Stomach (tissue), 9 donors: Measurements from ENCODE around the gene PARK7. TPM values are rescaled to one million over a fixed set of nuclear protein-coding genes. Genes with fewer than 3 reads are reported as not detected.
A peak's percentile ranks its signal among the peaks of the same experiment; 100 is the strongest.
"Not testable (repeated sequence)": the region's sequence is repeated elsewhere in the genome, so short reads cannot be mapped to it uniquely, and the experiment has no call there.

Experiments used
- DNase-seq, 2 donors: peaks; one replicate each; pipeline versions ENCODE4 v3.0.0 to v3.0.0-alpha.2; 2013 to 2019
- H3K27ac ChIP-seq, 5 donors: fragments of 200-600 bp in 4 of 5; sonication (generic) in 4 of 5; one replicate each; pipeline ENCODE4 v1.5.1; 2013 to 2019; ENCODE audit warnings: mild to moderate bottlenecking in 1 of 5, moderate library complexity in 1 of 5
- H3K27me3 ChIP-seq, 3 donors: fragments of 200-600 bp; sonication (generic); one replicate each; pipeline ENCODE4 v1.5.1; 2017 to 2019; ENCODE audit warnings: mixed run types in 1 of 3
- H3K36me3 ChIP-seq, 4 donors: fragments of 200-600 bp; sonication (generic); 1 replicate in 3 of 4; 2 replicates in 1 of 4; pipeline ENCODE4 v1.5.1; 2016 to 2019
- H3K4me1 ChIP-seq, 4 donors: fragments of 200-600 bp; sonication (generic); one replicate each; pipeline ENCODE4 v1.5.1; 2016 to 2019
- H3K4me3 ChIP-seq, 4 donors: fragments of 200-600 bp; sonication (generic) in 3 of 4; one replicate each; pipeline ENCODE4 v1.5.1; 2016 to 2019; ENCODE audit warnings: mild to moderate bottlenecking in 1 of 4
- H3K9me3 ChIP-seq, 4 donors: fragments of 200-600 bp; sonication (generic); one replicate each; pipeline ENCODE4 v1.5.1; 2016 to 2019
- CTCF ChIP-seq, 7 experiments: fragments of 450-650 bp in 4 of 7; fragments of 200-600 bp in 3 of 7; sonication (generic) in 3 of 7; IDR thresholded peaks; one replicate each; pipeline ENCODE4 v1.5.1; 2016 to 2019; ENCODE audit warnings: antibody characterized with exemption in 7 of 7, control low read depth in 2 of 7, mild to moderate bottlenecking in 1 of 7
- EP300 ChIP-seq: sonication (generic); formaldehyde crosslinking; IDR thresholded peaks from one replicate; pipeline ENCODE4 v1.6.1; 2017; ENCODE audit warnings: antibody characterized with exemption
- POLR2A ChIP-seq, 4 donors: fragments of 450-650 bp; IDR thresholded peaks; one replicate each; pipeline ENCODE4 v1.6.1; 2016; ENCODE audit warnings: antibody characterized with exemption in 4 of 4, control low read depth in 2 of 4, mild to moderate bottlenecking in 1 of 4, moderate library complexity in 1 of 4
- POLR2AphosphoS5 ChIP-seq, 3 donors: sonication (generic); formaldehyde crosslinking; IDR thresholded peaks; one replicate each; pipeline ENCODE4 v1.6.1; 2016; ENCODE audit warnings: antibody characterized with exemption in 3 of 3
- WGBS, 5 donors: extraction: QIAGEN DNeasy Blood & Tissue Kit in 3 of 5; methylation state at CpG; one replicate each; pipeline versions ENCODE4 v1.1.5 to v1.1.7; 2013 to 2018; 5-methylcytosine and 5-hydroxymethylcytosine counted together
- intact Hi-C: fragments of 100-400 bp; cut with DNase I; formaldehyde crosslinking; loops from one replicate; pipeline ENCODE4 v1.15.1; 2023; ENCODE audit warnings: low total_unique reads
- polyA plus RNA-seq, 3 donors: library from polyadenylated mRNA; stranded (reverse); fragments of 200-250 nt; gene quantifications; one replicate each; pipeline ENCODE4 v1.2.3, GENCODE V29; 2013
- total RNA-seq, 5 donors: library from RNA; depleted of rRNA; stranded (reverse); fragments of >200 nt; gene quantifications; one replicate each; pipeline versions ENCODE4 v1.1.0 to v1.2.3, GENCODE V29; 2014 to 2016
- donor health status: healthy with polysubstance abuse.
- donor health status: Bipolar disorder and iron deficiency.
- donor health status: healthy.

The PARK7 gene
- total and polyA plus RNA-seq, 8 donors, result 41.4 to 350 (median 142) TPM

- Histone ChIP-seq H3K9me3 (no peaks in the 10 kb centered on the region), H3K4me3 (peak overlapping the region in 3 of 4 donors; percentile 74 to 87 (median 75)), H3K36me3 (peaks cover 25 to 50% (median 48%) of the 10 kb centered on the region in 4 donors), H3K4me1 (peaks cover 22 to 69% (median 45%) of the 10 kb centered on the region in 4 donors), H3K27me3 (no peaks in the 10 kb centered on the region), H3K27ac (peak overlapping the region in 4 of 5 donors; percentile 17 to 98 (median 94))
- DNase-seq, result no peak
- intact Hi-C loops, result no loop called here
- WGBS, 5 donors, result 78 to 86% (median 83%) methylated on average over 11 of the region's 11 CpGs
- TF ChIP-seq CTCF (IDR thresholded peaks at IDR 0.05) (no peak), POLR2AphosphoS5 (IDR thresholded peaks at IDR 0.05) (no peak), POLR2A (IDR thresholded peaks at IDR 0.05) (no peak), EP300 (no peak)
These were observed 1.3 kb downstream of the PARK7 start for GRCh38 chr1:7962636-7963377.

- 95 to 98% (median 96%) methylated on average over 12 of the region's 12 CpGs for WGBS, 5 donors
- H3K9me3 ChIP-seq, intact Hi-C loops, H3K27ac ChIP-seq, DNase-seq, H3K27me3 ChIP-seq, H3K4me3 ChIP-seq: not testable (repeated sequence)
- Histone ChIP-seq H3K4me1 (peaks cover 22 to 71% (median 46%) of the 10 kb centered on the region in 4 donors), H3K36me3 (peaks cover 25 to 55% (median 53%) of the 10 kb centered on the region in 4 donors)
These were observed 1.8 kb downstream of the PARK7 start for GRCh38 chr1:7963378-7963730.

- DNase-seq, H3K27me3 ChIP-seq, H3K27ac ChIP-seq, H3K9me3 ChIP-seq, intact Hi-C loops, H3K4me3 ChIP-seq: not testable (repeated sequence)
- H3K4me1 ChIP-seq, result peaks cover 22 to 71% (median 46%) of the 10 kb centered on the region in 4 donors
- H3K36me3 ChIP-seq, result peaks cover 29 to 60% (median 58%) of the 10 kb centered on the region in 4 donors
- WGBS, 5 donors, result 84 to 92% (median 86%) methylated on average over 7 of the region's 7 CpGs
These were observed 2.3 kb downstream of the PARK7 start for GRCh38 chr1:7963841-7964240.

- Histone ChIP-seq H3K27me3 (no peaks in the 10 kb centered on the region), H3K4me3 (no peak overlapping the region), H3K27ac (no peak overlapping the region), H3K9me3 (no peaks in the 10 kb centered on the region), H3K4me1 (peaks cover 22 to 71% (median 46%) of the 10 kb centered on the region in 4 donors), H3K36me3 (peaks cover 34 to 67% (median 64%) of the 10 kb centered on the region in 4 donors)
- no peak for DNase-seq
- TF ChIP-seq CTCF (IDR thresholded peaks at IDR 0.05) (no peak), POLR2A (IDR thresholded peaks at IDR 0.05) (no peak), POLR2AphosphoS5 (IDR thresholded peaks at IDR 0.05) (no peak), EP300 (no peak)
- intact Hi-C loops, result no loop called here
- WGBS, 5 donors, result 44 to 74% (median 60%) methylated on average over 3 of the region's 3 CpGs
These were observed 3.0 kb downstream of the PARK7 start for GRCh38 chr1:7964476-7964875.

- Histone ChIP-seq H3K27ac (no peak overlapping the region), H3K4me3 (no peak overlapping the region), H3K27me3 (no peaks in the 10 kb centered on the region), H3K4me1 (peaks cover 17 to 67% (median 37%) of the 10 kb centered on the region in 4 donors), H3K36me3 (peaks cover 60 to 94% (median 91%) of the 10 kb centered on the region in 4 donors), H3K9me3 (no peaks in the 10 kb centered on the region)
- TF ChIP-seq POLR2A (IDR thresholded peaks at IDR 0.05) (no peak), POLR2AphosphoS5 (IDR thresholded peaks at IDR 0.05) (no peak)
- intact Hi-C loops, result no loop called here
- 33 to 46% (median 42%) methylated on average over 1 of the region's 1 CpG for WGBS, 5 donors
- DNase-seq, result no peak
These were observed 5.7 kb downstream of the PARK7 start for GRCh38 chr1:7967196-7967595.

GRCh38 chr1:7967651-7968050 is 6.1 kb downstream of the PARK7 start:
- no peaks in the 10 kb centered on the region for H3K9me3 ChIP-seq
- intact Hi-C loops, result no loop called here
- H3K36me3 ChIP-seq, result peaks cover 62 to 98% (median 96%) of the 10 kb centered on the region in 4 donors
- H3K4me3 ChIP-seq, result no peak overlapping the region
- WGBS, 5 donors, result 85 to 90% (median 89%) methylated on average over 4 of the region's 4 CpGs
- H3K4me1 ChIP-seq, result peaks cover 12 to 62% (median 33%) of the 10 kb centered on the region in 4 donors
- TF ChIP-seq CTCF (IDR thresholded peaks at IDR 0.05) (no peak), POLR2AphosphoS5 (IDR thresholded peaks at IDR 0.05) (no peak), EP300 (no peak), POLR2A (IDR thresholded peaks at IDR 0.05) (no peak)
- DNase-seq, result no peak
- H3K27me3 ChIP-seq, result no peaks in the 10 kb centered on the region
- H3K27ac ChIP-seq, result no peak overlapping the region
